Measurements from ENCODE around the gene BIRC7. TPM values are rescaled to one million over a fixed set of nuclear protein-coding genes. Genes with fewer than 3 reads are reported as not detected.

The BIRC7 gene
- total RNA-seq, 2 donors from 2014 or later, result not detected

DNA sequence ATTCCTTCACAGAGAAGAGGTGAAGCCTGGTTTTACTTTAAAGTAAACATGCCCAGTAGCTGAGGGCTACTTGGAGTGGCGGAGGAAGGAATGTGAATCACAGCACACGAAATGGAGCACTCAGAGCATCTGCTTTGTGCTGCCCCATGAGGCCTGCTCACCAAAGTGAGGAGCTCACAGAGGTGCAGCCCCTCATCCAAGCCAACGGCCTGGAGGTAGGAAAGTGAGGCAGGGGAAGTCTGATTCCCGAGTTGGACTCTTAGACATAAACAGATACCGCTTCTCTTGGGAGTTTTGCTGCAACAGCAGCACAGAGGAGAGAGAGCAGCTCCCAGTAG, 23.3 kb upstream of the BIRC7 start:
- 60 to 82% methylated on average over 5 of the region's 5 CpGs for WGBS, 2 donors
- H3K4me1 ChIP-seq, result peaks cover 52% of the 10 kb centered on the region
- no peak overlapping the region for H3K27ac ChIP-seq
- H3K36me3 ChIP-seq (replicated peaks in 1 of 2; ENCODE audit: insufficient read depth in 1 of 2, low read depth in 2 of 2), result peaks cover 0 to 5% of the 10 kb centered on the region in 2 donors
- no peak for DNase-seq
- TF ChIP-seq, protein P1, sequence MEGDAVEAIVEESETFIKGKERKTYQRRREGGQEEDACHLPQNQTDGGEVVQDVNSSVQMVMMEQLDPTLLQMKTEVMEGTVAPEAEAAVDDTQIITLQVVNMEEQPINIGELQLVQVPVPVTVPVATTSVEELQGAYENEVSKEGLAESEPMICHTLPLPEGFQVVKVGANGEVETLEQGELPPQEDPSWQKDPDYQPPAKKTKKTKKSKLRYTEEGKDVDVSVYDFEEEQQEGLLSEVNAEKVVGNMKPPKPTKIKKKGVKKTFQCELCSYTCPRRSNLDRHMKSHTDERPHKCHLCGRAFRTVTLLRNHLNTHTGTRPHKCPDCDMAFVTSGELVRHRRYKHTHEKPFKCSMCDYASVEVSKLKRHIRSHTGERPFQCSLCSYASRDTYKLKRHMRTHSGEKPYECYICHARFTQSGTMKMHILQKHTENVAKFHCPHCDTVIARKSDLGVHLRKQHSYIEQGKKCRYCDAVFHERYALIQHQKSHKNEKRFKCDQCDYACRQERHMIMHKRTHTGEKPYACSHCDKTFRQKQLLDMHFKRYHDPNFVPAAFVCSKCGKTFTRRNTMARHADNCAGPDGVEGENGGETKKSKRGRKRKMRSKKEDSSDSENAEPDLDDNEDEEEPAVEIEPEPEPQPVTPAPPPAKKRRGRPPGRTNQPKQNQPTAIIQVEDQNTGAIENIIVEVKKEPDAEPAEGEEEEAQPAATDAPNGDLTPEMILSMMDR (IDR thresholded peaks at IDR 0.05), result no peak
- no peak for TF ChIP-seq POLR2A (IDR thresholded peaks at IDR 0.05)
- H3K4me3 ChIP-seq, result no peak overlapping the region
- H3K27me3 ChIP-seq, result no peaks in the 10 kb centered on the region
- intact Hi-C loops (cut with DNase I), result no loop called here
- no peaks in the 10 kb centered on the region for H3K9me3 ChIP-seq
- no peak for ATAC-seq

DNA sequence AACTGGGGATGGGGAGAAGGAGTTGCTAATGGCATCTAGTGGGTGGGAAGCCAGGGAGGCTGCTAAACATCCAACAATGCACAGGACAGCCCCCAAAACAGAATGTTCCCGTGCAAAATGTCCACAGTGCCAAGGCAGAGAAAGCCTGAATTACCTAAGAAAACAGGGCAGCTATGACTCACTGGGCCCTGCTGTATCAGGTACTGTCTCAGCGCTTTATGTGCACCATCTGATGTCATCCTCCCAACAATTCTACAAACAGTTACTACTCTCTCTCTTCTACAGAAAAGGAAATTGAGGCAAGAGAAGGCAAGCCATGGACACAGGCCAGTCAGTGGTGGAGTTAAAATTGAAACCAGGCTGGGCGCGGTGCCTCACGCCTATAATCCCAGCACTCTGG, 22.9 kb upstream of the BIRC7 start:
- no peaks in the 10 kb centered on the region for H3K27me3 ChIP-seq
- no peak for DNase-seq
- peaks cover 52% of the 10 kb centered on the region for H3K4me1 ChIP-seq
- 77 to 84% methylated on average over 4 to 5 of the region's 5 CpGs for WGBS, 2 donors
- no peak overlapping the region for H3K4me3 ChIP-seq
- no peak for TF ChIP-seq POLR2A (IDR thresholded peaks at IDR 0.05)
- TF ChIP-seq, protein P1 (IDR thresholded peaks at IDR 0.05), result no peak
- intact Hi-C loops (cut with DNase I), result no loop called here
- H3K9me3 ChIP-seq, result no peaks in the 10 kb centered on the region
- ATAC-seq, result no peak
- H3K27ac ChIP-seq, result no peak overlapping the region
- peaks cover 0 to 3% of the 10 kb centered on the region in 2 donors for H3K36me3 ChIP-seq (replicated peaks in 1 of 2; ENCODE audit: insufficient read depth in 1 of 2, low read depth in 2 of 2)

- peaks cover 52% of the 10 kb centered on the region for H3K4me1 ChIP-seq
- H3K9me3 ChIP-seq, result no peaks in the 10 kb centered on the region
- ATAC-seq (no peak), DNase-seq (no peak)
- TF ChIP-seq POLR2A (IDR thresholded peaks at IDR 0.05), result no peak
- TF ChIP-seq, protein P1 (IDR thresholded peaks at IDR 0.05), result no peak
- H3K27me3 ChIP-seq, result no peaks in the 10 kb centered on the region
- WGBS, 2 donors, result 39 to 50% methylated on average over 6 of the region's 6 CpGs
- peak overlapping the region in 1 of 4 donors; percentile 81 for H3K27ac ChIP-seq
- intact Hi-C loops (cut with DNase I), result no loop called here
- H3K36me3 ChIP-seq (replicated peaks in 1 of 2; ENCODE audit: insufficient read depth in 1 of 2, low read depth in 2 of 2), result peaks cover 0 to 2% of the 10 kb centered on the region in 2 donors
- H3K4me3 ChIP-seq, result no peak overlapping the region
Measured at GRCh38 chr20:63214514-63214913, 21.2 kb upstream of the BIRC7 start.

GRCh38 chr20:63215101-63216040, 20.3 kb upstream of the BIRC7 start:
- H3K4me3 ChIP-seq, result peak overlapping the region; percentile 62 to 89
- no peak for ATAC-seq
- peaks cover 52% of the 10 kb centered on the region for H3K4me1 ChIP-seq
- TF ChIP-seq POLR2A (IDR thresholded peaks at IDR 0.05), result no peak
- TF ChIP-seq, protein P1 (IDR thresholded peaks at IDR 0.05), result peak in 4 of 7 experiments; percentile 10 to 40 (median 28)
- intact Hi-C loops (cut with DNase I), result no loop called here
- no peaks in the 10 kb centered on the region for H3K9me3 ChIP-seq
- peak in 3 of 4 donors; percentile 19 to 40 (median 25) for DNase-seq
- peaks cover 0 to 2% of the 10 kb centered on the region in 2 donors for H3K36me3 ChIP-seq (replicated peaks in 1 of 2; ENCODE audit: insufficient read depth in 1 of 2, low read depth in 2 of 2)
- peak overlapping the region; percentile 54 to 87 (median 70) for H3K27ac ChIP-seq
- WGBS, 2 donors, result 2 to 3% methylated on average over 44 to 72 of the region's 81 CpGs
- H3K27me3 ChIP-seq, result no peaks in the 10 kb centered on the region
